ENCODE data around the gene MKRN2. TPM values are rescaled to one million over a fixed set of nuclear protein-coding genes. Genes with fewer than 3 reads are reported as not detected.

MKRN2 gene
- polyA plus RNA-seq, 1 experiment = 62.3 TPM

GRCh38 chr3:12558706-12559105, 1.8 kb downstream of the MKRN2 start:
- TF ChIP-seq CTCF (IDR thresholded peaks at IDR 0.05; ENCODE audit: low read depth, low read length) = no peak
- Histone ChIP-seq H3K9me3 (ENCODE audit: control insufficient read depth, insufficient read depth, low read length) (no peaks in the 10 kb centered on the region; the same call in 1 of the 2 replicates), H3K4me3 (ENCODE audit: low read depth, low read length) (peak overlapping the region; percentile 81), H3K27ac (ENCODE audit: low read depth, low read length) (no peak overlapping the region), H3K27me3 (ENCODE audit: control insufficient read depth, insufficient read depth, low read length) (no peaks in the 10 kb centered on the region)
- no peak for DNase-seq (ENCODE audit: low read depth, low spot score)
- ChIA-PET POLR2A (interaction anchor here (1.2 to 1.4 kb wide), 2 partner anchors 25 to 50 kb away, joined by 3 to 4 read pairs; no protein-coding TSS in a partner anchor), CTCF (interaction anchor here (0.6 to 1.2 kb wide), 4 partner anchors 57 to 424 kb away, joined by 3 to 4 read pairs (median 4); no protein-coding TSS in a partner anchor)

- Histone ChIP-seq H3K27ac (ENCODE audit: low read depth, low read length) (no peak overlapping the region), H3K27me3 (ENCODE audit: control insufficient read depth, insufficient read depth, low read length) (no peaks in the 10 kb centered on the region), H3K4me3 (ENCODE audit: low read depth, low read length) (no peak overlapping the region), H3K9me3 (ENCODE audit: control insufficient read depth, insufficient read depth, low read length) (no peaks in the 10 kb centered on the region; the same call in 1 of the 2 replicates)
- ChIA-PET CTCF (interaction anchor here (0.6 to 1.2 kb wide), 4 partner anchors 56 to 424 kb away, joined by 3 to 4 read pairs (median 4); no protein-coding TSS in a partner anchor), POLR2A (interaction anchor here (1.2 kb wide), 1 partner anchor 25 kb away, joined by 3 read pairs; no protein-coding TSS in a partner anchor)
- DNase-seq (ENCODE audit: low read depth, low spot score) = no peak
- no peak for TF ChIP-seq CTCF (IDR thresholded peaks at IDR 0.05; ENCODE audit: low read depth, low read length)
Observed at GRCh38 chr3:12559520-12559919, 2.6 kb downstream of the MKRN2 start.

GRCh38 chr3:12560505-12561190, 3.8 kb downstream of the MKRN2 start:
- CTCF ChIA-PET = interaction anchor here (0.7 to 1.0 kb wide), 2 partner anchors 17 to 145 kb away, joined by 3 to 5 read pairs; no protein-coding TSS in a partner anchor
- POLR2A ChIA-PET = interaction anchor here (0.7 kb wide), 1 partner anchor 103 kb away, joined by 5 read pairs; the partner anchor contains the start of gene RAF1
- no peak overlapping the region for H3K4me3 ChIP-seq (ENCODE audit: low read depth, low read length)
- TF ChIP-seq CTCF (IDR thresholded peaks at IDR 0.05; ENCODE audit: low read depth, low read length) = no peak
- no peaks in the 10 kb centered on the region for H3K27me3 ChIP-seq (ENCODE audit: control insufficient read depth, insufficient read depth, low read length)
- H3K27ac ChIP-seq (ENCODE audit: low read depth, low read length) = no peak overlapping the region
- peaks cover under 1% of the 10 kb centered on the region; the same call in 1 of the 2 replicates for H3K9me3 ChIP-seq (ENCODE audit: control insufficient read depth, insufficient read depth, low read length)
- DNase-seq (ENCODE audit: low read depth, low spot score) = no peak

- CTCF ChIA-PET = interaction anchor here (1.0 kb wide), 1 partner anchor 145 kb away, joined by 3 read pairs; no protein-coding TSS in a partner anchor
- DNase-seq (ENCODE audit: low read depth, low spot score) = no peak
- no peak overlapping the region for H3K4me3 ChIP-seq (ENCODE audit: low read depth, low read length)
- TF ChIP-seq CTCF (IDR thresholded peaks at IDR 0.05; ENCODE audit: low read depth, low read length) = no peak
- H3K9me3 ChIP-seq (ENCODE audit: control insufficient read depth, insufficient read depth, low read length) = peaks cover 4% of the 10 kb centered on the region; the same call in 1 of the 2 replicates
- POLR2A ChIA-PET = no interaction called here
- no peaks in the 10 kb centered on the region for H3K27me3 ChIP-seq (ENCODE audit: control insufficient read depth, insufficient read depth, low read length)
- no peak overlapping the region for H3K27ac ChIP-seq (ENCODE audit: low read depth, low read length)
Observed at GRCh38 chr3:12561397-12561796, 4.5 kb downstream of the MKRN2 start.

- no peak for DNase-seq (ENCODE audit: low read depth, low spot score)
- no peak for TF ChIP-seq CTCF (IDR thresholded peaks at IDR 0.05; ENCODE audit: low read depth, low read length)
- ChIA-PET CTCF (interaction anchor here (1.2 kb wide), 2 partner anchors 158 to 248 kb away, joined by 3 to 4 read pairs; no protein-coding TSS in a partner anchor), POLR2A (no interaction called here)
- Histone ChIP-seq H3K9me3 (ENCODE audit: control insufficient read depth, insufficient read depth, low read length) (0 out of 2 replicates have a peak, but pooled peaks cover 4% of the 10 kb centered on the region), H3K27ac (ENCODE audit: low read depth, low read length) (no peak overlapping the region), H3K27me3 (ENCODE audit: control insufficient read depth, insufficient read depth, low read length) (no peaks in the 10 kb centered on the region), H3K4me3 (ENCODE audit: low read depth, low read length) (no peak overlapping the region)
Observed at GRCh38 chr3:12562451-12562850, 5.6 kb downstream of the MKRN2 start.
